Measurements from ENCODE around the gene BNIP5. TPM values are rescaled to one million over a fixed set of nuclear protein-coding genes. Genes with fewer than 3 reads are reported as not detected.

Gene BNIP5
- total and polyA plus RNA-seq, 2 of the 13 experiments (the other 11 are each of a cell fraction or from before 2014, with no cell fraction given) = not detected

DNA sequence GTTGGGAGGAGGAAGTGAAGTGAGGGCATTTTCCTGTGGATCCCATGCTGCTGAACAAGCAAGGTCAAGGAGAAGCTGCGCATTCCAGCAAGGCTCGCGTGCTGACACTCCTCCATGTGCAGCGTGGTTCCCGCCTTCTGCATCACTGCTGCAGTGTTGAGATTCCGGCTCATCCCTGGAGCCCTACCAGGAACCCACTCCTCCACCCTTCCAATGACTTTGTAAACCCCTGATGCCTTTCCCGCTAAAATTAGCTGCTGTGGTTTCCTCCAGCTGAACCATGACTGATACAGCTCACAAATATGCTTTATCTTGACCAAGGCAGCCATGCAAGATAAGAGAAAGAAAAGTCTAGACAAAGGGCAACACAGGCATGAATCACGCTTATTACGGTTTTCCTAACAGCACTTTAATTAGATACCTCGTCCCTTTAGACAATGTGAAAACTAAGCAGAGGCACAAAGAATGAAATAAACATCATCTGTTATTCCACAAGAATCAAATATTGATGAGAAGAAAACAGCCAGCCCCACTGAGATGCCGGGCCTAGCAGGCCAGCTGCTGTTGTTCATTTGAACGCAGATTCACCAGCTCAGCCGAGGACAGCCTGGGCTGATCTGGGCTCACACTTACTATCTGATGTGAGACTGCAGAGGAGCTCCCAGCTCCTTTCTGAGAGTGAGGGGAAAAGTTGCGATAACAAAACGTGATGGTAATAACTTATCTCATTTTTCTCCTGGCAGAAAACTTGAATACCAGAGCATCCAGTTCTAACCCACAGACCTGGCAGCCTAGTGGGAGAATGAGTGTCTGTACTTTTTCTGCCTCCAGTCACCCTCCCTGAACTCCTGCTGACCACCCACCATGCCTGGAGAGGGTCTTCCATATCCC, 14.2 kb upstream of the BNIP5 start:
- no peak for ATAC-seq
- intact Hi-C loops (cut with micrococcal nuclease; ENCODE audit: unreplicated experiment) = no loop called here

More for the DNA sequence above, 14.2 kb upstream of the BNIP5 start:
- no TSS peak for BruUV-seq (replicated peaks)
- Histone ChIP-seq H2AFZ (ENCODE audit: low read length) (no peak overlapping the region), H3K36me3 (replicated peaks in 1 of 2; ENCODE audit: control insufficient read depth in 1 of 2, insufficient read depth in 2 of 2, low read length in 2 of 2) (no peaks in the 10 kb centered on the region), H3K27ac (ENCODE audit: extremely low read length, insufficient read depth, low read length) (no peak overlapping the region), H3K4me2 (ENCODE audit: low read depth, low read length) (no peak overlapping the region), H4K20me1 (ENCODE audit: insufficient read depth, low read length) (no peaks in the 10 kb centered on the region), H3K9ac (ENCODE audit: insufficient read depth, low read depth, low read length) (no peak overlapping the region), H3K4me3 (replicated peaks in 1 of 3; ENCODE audit: insufficient read depth in 1 of 3, low read depth in 2 of 3, low read length in 3 of 3) (no peak overlapping the region), H3K9me3 (ENCODE audit: low read length) (no peaks in the 10 kb centered on the region), H3K4me1 (ENCODE audit: insufficient read depth, low read length) (0 out of 2 replicates have a peak, but pooled peaks cover 5% of the 10 kb centered on the region), H3K27me3 (ENCODE audit: control insufficient read depth in 1 of 2, insufficient read depth in 2 of 2, low read length in 2 of 2) (peaks cover 0 to 9% of the 10 kb centered on the region in 2 experiments; a peak in 3 of 5 replicates), H3K79me2 (ENCODE audit: insufficient read depth, low read length) (no peaks in the 10 kb centered on the region)
- ChIA-PET POLR2A (no interaction called here), CTCF (ENCODE audit: low intra/inter-chr PET ratio, low total read pairs) (no interaction called here)
- no peak for FAIRE-seq
- DNase-seq (ENCODE audit: low spot score) = no peak
- TF ChIP-seq ZSCAN20 (CRISPR knock-in tag; IDR thresholded peaks at IDR 0.05; ENCODE audit: borderline replicate concordance) = no peak
- TF ChIP-seq ATRX (CRISPR knock-in tag; IDR thresholded peaks at IDR 0.05; ENCODE audit: borderline replicate concordance) = no peak
- TF ChIP-seq, protein P1, sequence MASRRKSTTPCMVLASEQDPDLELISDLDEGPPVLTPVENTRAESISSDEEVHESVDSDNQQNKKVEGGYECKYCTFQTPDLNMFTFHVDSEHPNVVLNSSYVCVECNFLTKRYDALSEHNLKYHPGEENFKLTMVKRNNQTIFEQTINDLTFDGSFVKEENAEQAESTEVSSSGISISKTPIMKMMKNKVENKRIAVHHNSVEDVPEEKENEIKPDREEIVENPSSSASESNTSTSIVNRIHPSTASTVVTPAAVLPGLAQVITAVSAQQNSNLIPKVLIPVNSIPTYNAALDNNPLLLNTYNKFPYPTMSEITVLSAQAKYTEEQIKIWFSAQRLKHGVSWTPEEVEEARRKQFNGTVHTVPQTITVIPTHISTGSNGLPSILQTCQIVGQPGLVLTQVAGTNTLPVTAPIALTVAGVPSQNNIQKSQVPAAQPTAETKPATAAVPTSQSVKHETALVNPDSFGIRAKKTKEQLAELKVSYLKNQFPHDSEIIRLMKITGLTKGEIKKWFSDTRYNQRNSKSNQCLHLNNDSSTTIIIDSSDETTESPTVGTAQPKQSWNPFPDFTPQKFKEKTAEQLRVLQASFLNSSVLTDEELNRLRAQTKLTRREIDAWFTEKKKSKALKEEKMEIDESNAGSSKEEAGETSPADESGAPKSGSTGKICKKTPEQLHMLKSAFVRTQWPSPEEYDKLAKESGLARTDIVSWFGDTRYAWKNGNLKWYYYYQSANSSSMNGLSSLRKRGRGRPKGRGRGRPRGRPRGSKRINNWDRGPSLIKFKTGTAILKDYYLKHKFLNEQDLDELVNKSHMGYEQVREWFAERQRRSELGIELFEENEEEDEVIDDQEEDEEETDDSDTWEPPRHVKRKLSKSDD (CRISPR knock-in tag; IDR thresholded peaks at IDR 0.05; ENCODE audit: low read depth) = no peak
- TF ChIP-seq ATF7 (IDR thresholded peaks at IDR 0.05) = no peak
- no peak for TF ChIP-seq ATF7 (CRISPR knock-in tag; IDR thresholded peaks at IDR 0.05)
- no peak for TF ChIP-seq ZNF660 (CRISPR knock-in tag; IDR thresholded peaks at IDR 0.05; ENCODE audit: borderline replicate concordance, low read depth)
- no peak for TF ChIP-seq ZNF547 (CRISPR knock-in tag; IDR thresholded peaks at IDR 0.05)
- TF ChIP-seq MXI1 (IDR thresholded peaks at IDR 0.05; ENCODE audit: borderline replicate concordance, low read depth, low read length) = no peak
- TF ChIP-seq SNAPC2 (CRISPR knock-in tag; IDR thresholded peaks at IDR 0.05) = no peak
- TF ChIP-seq NPAS2 (CRISPR knock-in tag; IDR thresholded peaks at IDR 0.05; ENCODE audit: borderline replicate concordance) = no peak
- no peak for TF ChIP-seq ZNF143 (CRISPR knock-in tag; IDR thresholded peaks at IDR 0.05)
- TF ChIP-seq ZBTB7A (CRISPR knock-in tag; IDR thresholded peaks at IDR 0.05) = no peak
- no peak for TF ChIP-seq ZFP37 (CRISPR knock-in tag; IDR thresholded peaks at IDR 0.05; ENCODE audit: borderline replicate concordance)
- TF ChIP-seq KLF13 (CRISPR knock-in tag; IDR thresholded peaks at IDR 0.05) = no peak
- TF ChIP-seq, protein P2, sequence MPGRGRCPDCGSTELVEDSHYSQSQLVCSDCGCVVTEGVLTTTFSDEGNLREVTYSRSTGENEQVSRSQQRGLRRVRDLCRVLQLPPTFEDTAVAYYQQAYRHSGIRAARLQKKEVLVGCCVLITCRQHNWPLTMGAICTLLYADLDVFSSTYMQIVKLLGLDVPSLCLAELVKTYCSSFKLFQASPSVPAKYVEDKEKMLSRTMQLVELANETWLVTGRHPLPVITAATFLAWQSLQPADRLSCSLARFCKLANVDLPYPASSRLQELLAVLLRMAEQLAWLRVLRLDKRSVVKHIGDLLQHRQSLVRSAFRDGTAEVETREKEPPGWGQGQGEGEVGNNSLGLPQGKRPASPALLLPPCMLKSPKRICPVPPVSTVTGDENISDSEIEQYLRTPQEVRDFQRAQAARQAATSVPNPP (CRISPR knock-in tag; IDR thresholded peaks at IDR 0.05) = no peak
- TF ChIP-seq ZNF24 (IDR thresholded peaks at IDR 0.05) = no peak
- no peak for TF ChIP-seq ZNF234 (CRISPR knock-in tag; conservative IDR thresholded peaks at IDR 0.05)
- no peak for TF ChIP-seq ESRRA (CRISPR knock-in tag; IDR thresholded peaks at IDR 0.05; ENCODE audit: low read depth)
- WGBS (ENCODE audit: low lambda C conversion rate) = 51% methylated on average over 15 of the region's 15 CpGs
- in situ Hi-C loops (cut with HindIII; ENCODE audit: extremely low pct_ligation_motif_present, low pct_unique_long_range_greater_than_20kb) = no loop called here

Measured in HepG2 (cell line).